IPS-NIHi7 (cell line): Measurements from ENCODE around the gene TRIM15.
A peak's percentile ranks its signal among the peaks of the same experiment; 100 is the strongest.
"Not testable (repeated sequence)": the region's sequence is repeated elsewhere in the genome, so short reads cannot be mapped to it uniquely, and the experiment has no call there.

Experiments
- DNase-seq: peaks from one replicate; pipeline ENCODE4 v3.0.0; 2012; ENCODE audit warnings: mixed read lengths; ENCODE audit errors: extremely low spot score

Gene TRIM15

GRCh38 chr6:30163090-30163917, at the start of gene TRIM15:
Gene TRIM15, plus strand, starts transcription at chr6:30163546. Its CDS starts 139 bp downstream, at chr6:30163685.
- no peak for DNase-seq

GRCh38 chr6:30113841-30114240, 49.5 kb upstream of the TRIM15 start:
- no peak for DNase-seq

GRCh38 chr6:30116724-30117123, 46.6 kb upstream of the TRIM15 start:
- no peak for DNase-seq

GRCh38 chr6:30118691-30119090, 44.7 kb upstream of the TRIM15 start:
- not testable (repeated sequence) for DNase-seq

- DNase-seq = no peak
Observed at GRCh38 chr6:30121446-30122366, 41.6 kb upstream of the TRIM15 start.

GRCh38 chr6:30122515-30122914, 40.8 kb upstream of the TRIM15 start:
- DNase-seq = no peak

GRCh38 chr6:30127238-30128093, 35.9 kb upstream of the TRIM15 start:
- DNase-seq = peak; percentile 62

GRCh38 chr6:30129265-30130178, 33.8 kb upstream of the TRIM15 start:
- DNase-seq = no peak

- DNase-seq = no peak
Observed at GRCh38 chr6:30130179-30130679, 33.1 kb upstream of the TRIM15 start.

- DNase-seq = peak; percentile 91
Observed at GRCh38 chr6:30130887-30131862, 32.2 kb upstream of the TRIM15 start.

GRCh38 chr6:30131947-30132497, 31.3 kb upstream of the TRIM15 start:
- DNase-seq = no peak

- no peak for DNase-seq
Observed at GRCh38 chr6:30135147-30135546, 28.2 kb upstream of the TRIM15 start.

- DNase-seq = no peak
Observed at GRCh38 chr6:30135757-30136156, 27.6 kb upstream of the TRIM15 start, which contains the start of gene TRIM40. Gene TRIM40, plus strand, starts transcription at chr6:30136140. Its CDS starts 897 bp downstream, at chr6:30137037.

GRCh38 chr6:30136570-30137286, 26.6 kb upstream of the TRIM15 start:
- DNase-seq = no peak

GRCh38 chr6:30140240-30140639, 23.1 kb upstream of the TRIM15 start:
- DNase-seq = not testable (repeated sequence)

GRCh38 chr6:30142665-30143064, 20.7 kb upstream of the TRIM15 start:
- DNase-seq = no peak

GRCh38 chr6:30143780-30144179, 19.6 kb upstream of the TRIM15 start:
- no peak for DNase-seq

- no peak for DNase-seq
Observed at GRCh38 chr6:30144811-30145210, 18.5 kb upstream of the TRIM15 start.
